HUDEP-2 (cell line): Measurements from ENCODE around the gene ZNF33A.
A peak's percentile ranks its signal among the peaks of the same experiment; 100 is the strongest.
"Not testable (repeated sequence)": the region's sequence is repeated elsewhere in the genome, so short reads cannot be mapped to it uniquely, and the experiment has no call there.

Source experiments
- DNase-seq, 76 experiments: peaks; one replicate each; lab custom pipeline; 2025; ENCODE audit not compliant: unreplicated experiment in 76 of 76; lab: John Stamatoyannopoulos, UW

The ZNF33A gene

DNA sequence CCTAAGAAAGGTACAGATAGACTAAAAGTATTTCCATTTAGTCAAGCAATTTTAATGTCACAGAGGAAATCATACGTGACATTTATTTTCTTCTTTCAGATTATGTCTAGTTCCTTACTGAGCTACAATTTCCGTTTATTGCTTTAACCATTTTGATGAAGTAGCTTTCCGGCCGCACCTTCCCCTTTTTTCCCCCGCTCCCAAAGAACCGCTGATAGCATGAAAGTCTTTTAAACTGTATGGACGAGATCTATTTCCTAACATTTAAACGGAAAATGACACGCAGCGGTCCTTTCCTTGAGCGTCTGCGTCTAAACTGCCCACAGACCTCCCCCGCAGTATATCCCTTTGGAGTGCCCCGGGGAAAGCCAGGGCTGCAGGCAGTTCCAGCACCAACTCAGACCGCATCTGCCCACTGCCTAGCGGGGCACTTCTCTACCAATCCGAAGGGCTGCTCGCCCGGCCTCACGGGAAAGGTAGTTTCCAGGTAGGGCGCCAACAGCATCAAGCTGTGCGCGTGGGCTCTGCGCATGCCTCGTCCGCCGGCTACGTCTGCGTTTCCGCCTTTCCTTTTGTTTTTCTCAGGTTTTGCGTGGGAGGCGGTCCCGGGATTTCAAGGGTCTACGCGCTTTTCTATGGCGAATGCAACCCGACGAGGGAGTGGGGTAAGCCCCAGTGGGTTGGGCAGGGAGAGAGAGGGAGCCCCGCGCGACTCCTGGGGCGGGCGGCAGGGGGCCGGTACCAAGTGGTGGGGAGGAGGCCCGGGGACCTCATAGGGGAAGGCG lies at the start of gene ZNF33A:
Gene ZNF33A (plus strand): TSS at position 557 of the 785 bp plus-strand sequence. CDS start 1,667 bp downstream, outside the sequence.
- DNase-seq = peak in 75 of 76 experiments; percentile 9 to 90 (median 78)

DNA sequence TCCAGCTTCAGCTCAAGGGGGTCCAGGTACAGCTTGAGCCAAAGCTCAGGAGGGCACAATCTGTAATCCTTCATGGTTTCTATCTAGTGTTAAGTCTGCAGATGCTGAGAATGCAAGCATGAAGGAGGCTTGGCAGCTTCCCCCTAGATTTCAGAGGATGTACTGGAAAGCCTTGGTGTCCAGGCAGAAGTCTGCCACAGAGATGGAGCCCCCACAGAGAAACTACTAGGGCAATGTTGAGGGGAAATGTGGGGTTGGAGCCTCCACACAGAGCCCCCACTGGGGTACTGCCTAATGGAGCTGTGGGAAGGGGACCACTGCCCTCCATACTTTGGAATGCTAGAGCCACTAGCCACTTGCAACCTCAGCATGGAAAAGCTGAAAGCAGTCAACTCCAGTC lies 45.5 kb upstream of the ZNF33A start:
- no peak for DNase-seq

DNA sequence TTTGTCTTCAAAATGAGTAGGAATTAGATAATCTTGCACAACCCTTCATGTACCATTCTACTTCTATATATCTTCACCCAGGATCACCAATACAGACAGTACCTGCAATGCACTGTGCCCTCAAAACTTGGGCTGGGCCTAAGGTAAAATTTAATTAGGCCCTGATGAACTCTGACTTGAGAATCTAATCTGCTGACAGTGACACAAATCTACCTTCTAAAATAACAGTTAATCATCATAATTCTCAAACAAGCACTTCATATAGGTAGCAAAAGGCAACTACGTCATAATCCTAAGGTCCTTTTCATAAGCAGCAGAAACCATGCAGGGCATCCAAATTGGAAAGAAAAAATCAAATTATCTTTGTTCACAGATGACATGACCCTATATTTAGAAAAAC lies 38.1 kb upstream of the ZNF33A start:
- DNase-seq = no peak

DNA sequence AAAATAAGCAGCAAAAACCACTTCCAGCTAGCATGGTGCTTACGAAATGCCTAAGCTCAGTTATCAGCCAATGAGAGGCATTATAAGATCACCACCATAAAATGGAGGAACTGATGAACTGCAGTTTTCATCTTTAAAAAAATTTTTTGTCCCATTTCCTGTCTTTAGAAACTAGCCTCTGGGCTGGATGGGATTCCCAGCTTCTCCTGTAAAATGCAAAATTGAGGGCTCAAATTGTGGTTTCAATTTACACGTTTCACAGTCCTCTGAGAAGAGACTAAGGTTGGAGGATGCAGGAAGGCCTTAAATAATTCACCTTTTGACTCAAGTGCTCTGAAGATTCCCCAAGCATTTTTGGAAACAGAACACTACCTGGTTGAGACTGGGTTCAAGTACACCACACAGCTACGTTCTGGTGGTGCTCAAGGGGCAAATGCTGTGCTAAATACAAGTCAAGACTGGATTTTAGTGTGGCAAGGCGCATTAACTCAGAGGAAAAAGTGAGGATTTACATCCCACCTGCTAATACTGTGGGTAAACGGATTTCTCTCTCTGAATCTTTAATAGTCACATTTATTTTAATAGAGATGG lies 35.0 kb upstream of the ZNF33A start:
- peak in 2 of 76 experiments; percentile 0 for DNase-seq

GRCh38 chr10:37976091-37976879 lies 34.2 kb upstream of the ZNF33A start, which contains the start of gene ZNF25:
TSS of gene ZNF25 (minus strand) at chr10:37976647. CDS start at chr10:37971722, 4,925 bp downstream.
- DNase-seq = peak; percentile 15 to 99 (median 96)

DNA sequence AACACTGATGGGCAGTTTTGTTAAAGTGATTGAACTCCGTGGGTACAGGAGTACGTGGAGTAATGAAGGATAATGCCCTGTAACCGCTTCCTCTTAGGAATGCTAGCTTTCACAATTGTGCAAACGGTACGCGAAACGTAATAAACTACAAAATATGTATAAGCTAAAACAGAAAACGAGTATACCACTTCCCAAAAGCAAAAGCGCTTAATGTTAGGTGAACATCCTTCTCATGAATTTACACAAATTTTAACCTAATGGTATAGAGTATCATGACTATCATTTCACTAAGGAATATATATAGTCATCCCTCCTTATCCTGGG lies 33.6 kb upstream of the ZNF33A start:
- DNase-seq = no peak

GRCh38 chr10:37991655-37992054 lies 18.8 kb upstream of the ZNF33A start:
- no peak for DNase-seq

DNA sequence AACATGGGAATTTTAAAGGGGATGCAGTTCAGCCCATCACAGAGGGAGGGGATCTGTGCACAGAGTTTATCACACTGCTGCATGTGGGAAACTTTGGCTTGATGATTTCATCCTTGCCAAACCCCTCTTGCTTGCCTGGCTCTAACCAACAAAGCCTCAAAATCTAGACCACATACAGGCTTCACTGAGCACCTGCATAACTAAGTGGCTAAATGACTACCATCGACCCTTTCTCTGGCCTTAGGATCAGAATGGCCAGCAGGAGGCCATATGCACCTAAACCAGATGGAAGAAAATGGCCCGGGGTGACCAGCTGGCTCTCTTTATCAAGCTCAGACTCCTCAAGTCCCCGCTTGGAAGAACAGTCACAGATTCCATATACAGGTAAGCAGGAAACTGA lies 18.4 kb upstream of the ZNF33A start:
- no peak for DNase-seq

DNA sequence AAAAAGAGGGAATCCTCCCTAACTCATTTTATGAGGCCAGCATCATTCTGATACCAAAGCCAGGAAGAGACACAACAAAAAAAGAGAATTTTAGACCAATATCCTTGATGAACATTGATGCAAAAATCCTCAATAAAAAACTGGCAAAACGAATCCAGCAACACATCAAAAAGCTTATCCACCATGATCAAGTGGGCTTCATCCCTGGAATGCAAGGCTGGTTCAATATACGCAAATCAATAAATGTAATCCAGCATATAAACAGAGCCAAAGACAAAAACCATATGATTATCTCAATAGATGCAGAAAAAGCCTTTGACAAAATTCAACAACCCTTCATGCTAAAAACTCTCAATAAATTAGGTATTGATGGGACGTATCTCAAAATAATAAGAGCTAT lies 11.6 kb upstream of the ZNF33A start:
- DNase-seq = not testable (repeated sequence)

DNA sequence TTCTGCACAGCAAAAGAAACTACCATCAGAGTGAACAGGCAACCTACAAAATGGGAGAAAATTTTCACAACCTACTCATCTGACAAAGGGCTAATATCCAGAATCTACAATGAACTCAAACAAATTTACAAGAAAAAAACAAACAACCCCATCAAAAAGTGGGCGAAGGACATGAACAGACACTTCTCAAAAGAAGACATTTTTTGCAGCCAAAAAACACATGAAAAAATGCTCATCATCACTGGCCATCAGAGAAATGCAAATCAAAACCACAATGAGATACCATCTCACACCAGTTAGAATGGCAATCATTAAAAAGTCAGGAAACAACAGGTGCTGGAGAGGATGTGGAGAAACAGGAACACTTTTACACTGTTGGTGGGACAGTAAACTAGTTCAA lies 10.0 kb upstream of the ZNF33A start:
- not testable (repeated sequence) for DNase-seq

GRCh38 chr10:38003026-38003425 lies 7.4 kb upstream of the ZNF33A start:
- DNase-seq = no peak

DNA sequence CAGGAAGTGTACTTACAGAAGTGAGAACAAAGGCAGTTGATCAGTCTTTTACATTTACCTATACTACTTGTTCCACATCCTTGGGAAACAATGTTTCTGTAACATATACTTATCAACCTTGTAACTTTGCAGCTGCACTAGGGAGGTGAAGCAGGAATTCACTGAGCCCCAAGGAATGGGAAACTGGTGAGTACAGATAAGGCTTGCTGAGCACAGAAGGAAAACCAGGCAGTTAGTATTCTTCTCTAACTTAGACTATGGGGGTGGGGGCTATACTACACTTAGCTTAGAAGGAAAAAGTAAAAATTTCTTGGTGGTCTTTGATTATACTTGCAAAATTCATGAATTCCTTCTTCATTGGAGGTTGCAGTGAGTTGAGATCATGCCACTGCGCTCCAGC lies 6.9 kb upstream of the ZNF33A start:
- no peak for DNase-seq

GRCh38 chr10:38007551-38007950 lies 2.9 kb upstream of the ZNF33A start:
- no peak for DNase-seq

- DNase-seq = no peak
Observed at GRCh38 chr10:38007991-38008390, 2.5 kb upstream of the ZNF33A start.

DNA sequence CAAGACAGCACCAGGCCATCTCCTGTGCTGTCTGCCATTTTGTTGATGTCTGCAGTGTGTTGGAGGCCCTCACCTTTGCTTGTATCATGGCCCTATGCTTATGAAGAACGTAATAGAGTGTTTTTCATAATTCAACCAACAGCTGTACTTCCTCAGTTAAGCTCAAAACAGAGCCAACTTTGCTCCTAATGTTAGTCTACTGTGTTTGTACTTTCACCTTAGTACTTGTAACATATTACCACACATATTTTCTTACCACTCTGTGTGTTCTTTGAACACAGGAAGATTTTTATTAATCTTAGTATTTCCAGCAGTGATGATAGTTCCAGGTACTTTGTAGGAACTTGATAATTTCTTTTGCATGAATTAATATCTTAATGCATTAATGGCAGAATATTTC lies 5.9 kb downstream of the ZNF33A start:
- no peak for DNase-seq

DNA sequence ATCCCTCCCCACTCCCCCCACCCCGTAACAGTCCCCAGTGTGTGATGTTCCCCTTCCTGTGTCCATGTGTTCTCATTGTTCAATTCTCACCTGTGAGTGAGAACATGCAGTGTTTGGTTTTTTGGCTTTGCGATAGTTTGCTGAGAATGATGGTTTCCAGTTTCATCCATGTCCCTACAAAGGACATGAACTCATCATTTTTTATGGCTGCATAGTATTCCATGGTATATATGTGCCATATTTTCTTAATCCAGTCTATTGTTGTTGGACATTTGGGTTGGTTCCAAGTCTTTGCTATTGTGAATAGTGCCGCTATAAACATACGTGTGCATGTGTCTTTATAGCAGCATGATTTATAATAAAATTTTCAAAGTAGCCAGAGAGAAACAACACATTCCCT lies 8.6 kb downstream of the ZNF33A start:
- DNase-seq = not testable (repeated sequence)

DNA sequence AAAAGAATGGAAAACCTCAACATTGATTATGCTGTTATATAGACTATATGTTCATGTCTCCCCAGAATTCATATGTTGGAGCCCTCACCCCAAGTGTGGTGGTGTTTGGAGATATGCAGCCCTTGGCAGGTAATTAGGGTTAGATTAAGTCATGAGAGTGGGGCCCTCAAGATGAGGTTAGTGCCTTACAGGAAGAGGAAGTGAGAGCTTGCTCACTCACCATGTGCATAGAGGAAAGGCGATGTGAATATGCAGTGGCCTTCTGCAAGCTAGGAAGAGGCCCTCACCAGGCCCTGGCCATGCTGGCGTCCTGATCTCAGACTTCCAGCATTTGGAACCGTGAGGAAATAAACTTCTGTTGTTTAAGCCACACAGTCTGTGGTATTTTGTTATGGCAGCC lies 14.8 kb downstream of the ZNF33A start:
- no peak for DNase-seq

GRCh38 chr10:38027986-38028385 lies 17.5 kb downstream of the ZNF33A start:
- peak in 1 of 76 experiments; percentile 0 for DNase-seq

DNA sequence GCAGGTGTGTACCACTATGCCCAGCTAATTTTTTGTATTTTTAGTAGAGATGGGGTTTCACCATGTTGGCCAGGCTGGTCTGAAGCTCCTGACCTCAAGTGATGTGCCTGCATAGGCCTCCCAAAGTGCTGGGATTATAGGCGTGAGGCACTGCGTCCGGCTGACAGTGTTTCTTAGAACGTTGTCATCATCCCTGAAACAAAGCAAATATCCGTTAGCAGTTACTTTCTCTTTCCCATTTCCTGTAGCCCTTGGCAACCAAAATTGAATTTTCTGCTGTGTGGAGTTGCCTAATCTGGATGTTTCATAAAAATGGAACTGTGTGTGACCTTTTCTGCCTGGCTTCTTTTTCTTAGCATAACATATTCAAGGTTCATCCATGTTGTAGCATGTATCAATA lies 22.4 kb downstream of the ZNF33A start:
- DNase-seq = no peak

- no peak for DNase-seq
Observed at GRCh38 chr10:38038107-38038931, 27.8 kb downstream of the ZNF33A start.

DNA sequence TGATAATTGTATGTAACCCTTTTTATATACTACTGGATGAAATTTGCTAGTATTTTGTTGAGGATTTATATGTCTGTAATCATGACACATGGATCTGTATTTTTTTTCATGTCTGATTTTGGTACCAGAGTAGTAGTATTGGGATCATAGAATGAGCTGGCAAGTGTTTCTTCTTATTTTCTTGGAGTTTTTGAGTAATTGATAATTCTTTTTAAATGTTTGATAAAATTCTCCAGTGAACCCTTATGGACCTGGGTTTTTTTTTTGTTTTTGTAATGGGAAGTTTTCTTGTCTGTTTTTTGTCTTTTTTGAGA lies 28.4 kb downstream of the ZNF33A start:
- no peak for DNase-seq
